K562 (cell line): Measurements from ENCODE around the gene BOC. TPM values are rescaled to one million over a fixed set of nuclear protein-coding genes. Genes with fewer than 3 reads are reported as not detected.

Experiments used
- ATAC-seq: fragments of 200-7000 bp; cut with Tn5 transposase; 3 replicates; pipeline ENCODE4 v1.9.1; 2020; ENCODE audit warnings: moderate library complexity
- BruUV-seq: library from RNA; stranded (reverse); fragments of 400-500 nt; replicated peaks from 2 replicates; lab custom pipeline; 2021; lab: Mats Ljungman, UMichigan
- CTCF ChIA-PET: fragments of 300-600 bp; formaldehyde crosslinking; extraction: SDS; loops from one replicate; lab custom pipeline; 2021; ENCODE audit warnings: low intra/inter-chr PET ratio; lab: Yijun Ruan, JAX
- POLR2A ChIA-PET: fragments of 300-600, 350-650 bp; sonication (Branson Sonifier 250); formaldehyde crosslinking; extraction: SDS; loops from one replicate; lab custom pipeline; 2021; ENCODE audit warnings: antibody characterized with exemption, inconsistent platforms; lab: Yijun Ruan, JAX
- DNase-seq, 4 experiments: peaks; one replicate each; pipeline versions ENCODE4 v3.0.0 to v3.0.0-alpha.2; 2011 to 2018; ENCODE audit warnings: low spot score in 3 of 4, mixed read lengths in 3 of 4; ENCODE audit errors: extremely low read depth in 1 of 4
- FAIRE-seq: peaks from 2 replicates; lab custom pipeline; 2011; peaks lifted over from hg19 to GRCh38; lab: Jason Lieb, UNC
- H2AFZ ChIP-seq: 2 replicates; pipeline ENCODE4 v1.6.0; 2011; ENCODE audit warnings: low read depth, low read length, control low read depth, inconsistent platforms
- H3K27ac ChIP-seq: fragments of 200-600 bp; 3 replicates; pipeline ENCODE4 v1.8.0; 2011; ENCODE audit warnings: low read depth, mild to moderate bottlenecking, control low read depth, inconsistent platforms, low read length, moderate library complexity, mixed read lengths; ENCODE audit errors: extremely low read depth
- H3K27me3 ChIP-seq, 2 experiments: fragments of 300-600 bp in 1 of 2; 2 replicates in 1 of 2; 3 replicates in 1 of 2; pipeline versions ENCODE4 v1.6.0 to v1.8.0; 2011; ENCODE audit warnings: inconsistent platforms in 2 of 2, low read length in 2 of 2, mild to moderate bottlenecking in 1 of 2, mixed read lengths in 1 of 2, moderate library complexity in 1 of 2; ENCODE audit not compliant: control insufficient read depth in 2 of 2, insufficient read depth in 2 of 2
- H3K36me3 ChIP-seq: fragments of 300-600 bp; 3 replicates; pipeline ENCODE4 v1.8.0; 2011; ENCODE audit warnings: mild to moderate bottlenecking, low read length, inconsistent platforms; ENCODE audit not compliant: control insufficient read depth, insufficient read depth
- H3K4me1 ChIP-seq, 2 experiments: fragments of 200-600 bp in 1 of 2; replicated peaks in 1 of 2; 2 replicates in 1 of 2; 3 replicates in 1 of 2; pipeline versions ENCODE4 v1.5.1 to v1.8.0; 2011; ENCODE audit warnings: inconsistent platforms in 2 of 2, low read length in 2 of 2, mild to moderate bottlenecking in 1 of 2, mixed read lengths in 1 of 2, moderate library complexity in 1 of 2; ENCODE audit not compliant: control insufficient read depth in 2 of 2, insufficient read depth in 2 of 2
- H3K4me2 ChIP-seq: 2 replicates; pipeline ENCODE4 v1.6.1; 2011; ENCODE audit warnings: low read length, control low read depth, inconsistent platforms, mixed read lengths; ENCODE audit not compliant: insufficient read depth
- H3K4me3 ChIP-seq: fragments of 200-600 bp; sonication (generic), shearing (Covaris generic); 2 replicates; pipeline ENCODE4 v1.5.1; 2016; ENCODE audit warnings: control low read depth, inconsistent platforms
- H3K79me2 ChIP-seq: fragments of 200-600 bp; 3 replicates; pipeline ENCODE4 v1.8.0; 2011; ENCODE audit warnings: low read length, inconsistent platforms; ENCODE audit not compliant: control insufficient read depth, insufficient read depth
- H3K9ac ChIP-seq, 2 experiments: 2 replicates each; pipeline versions ENCODE4 v1.6.0 to v1.6.1; 2011; ENCODE audit warnings: low read depth in 2 of 2, low read length in 2 of 2, control low read depth in 1 of 2, inconsistent platforms in 1 of 2, mild to moderate bottlenecking in 1 of 2, mixed read lengths in 1 of 2; ENCODE audit not compliant: insufficient read depth in 1 of 2
- H3K9me1 ChIP-seq: one replicate; pipeline ENCODE4 v1.6.0; 2011; ENCODE audit warnings: inconsistent platforms, mild to moderate bottlenecking, low read length, moderate library complexity; ENCODE audit not compliant: control insufficient read depth, insufficient read depth
- H3K9me3 ChIP-seq: replicated peaks from 2 replicates; pipeline ENCODE4 v1.5.1; 2011; ENCODE audit warnings: low read depth, low read length, inconsistent platforms; ENCODE audit not compliant: control insufficient read depth, insufficient read depth
- H4K20me1 ChIP-seq: replicated peaks from 2 replicates; pipeline ENCODE4 v1.6.1; 2011; ENCODE audit warnings: low read length, inconsistent platforms, mixed read lengths; ENCODE audit not compliant: control insufficient read depth, insufficient read depth
- ELF4 ChIP-seq: fragments of 450-650 bp; formaldehyde crosslinking; IDR thresholded peaks from 2 replicates; pipeline ENCODE4 v1.4.0; 2022; ENCODE audit warnings: missing genetic modification characterization
- ETV6 ChIP-seq, 3 experiments: fragments of 150-350 bp in 1 of 3; sonication (generic) in 1 of 3; formaldehyde crosslinking in 1 of 3; IDR thresholded peaks; 2 replicates each; pipeline versions ENCODE4 v1.6.1 to v1.8.0; 2014 to 2022; ENCODE audit warnings: borderline replicate concordance in 2 of 3, low read depth in 2 of 3, antibody characterized with exemption in 1 of 3, low read length in 1 of 3, mild to moderate bottlenecking in 1 of 3, missing genetic modification reagents in 1 of 3
- FOXA3 ChIP-seq, 2 experiments: fragments of 450-650 bp in 1 of 2; sonication (generic) in 1 of 2; formaldehyde crosslinking; IDR thresholded peaks in 1 of 2; conservative IDR thresholded peaks in 1 of 2; 2 replicates each; pipeline versions ENCODE4 v1.4.0 to v1.8.0; 2020 to 2022; ENCODE audit warnings: mild to moderate bottlenecking in 2 of 2, missing genetic modification reagents in 1 of 2
- GABPA ChIP-seq: fragments of 200-800 bp; sonication (Bioruptor generic); conservative IDR thresholded peaks from 2 replicates; pipeline ENCODE4 v1.6.1; 2016; ENCODE audit warnings: low read depth, missing genetic modification characterization, missing compliant biosample characterization
- GTF2A2 ChIP-seq: IDR thresholded peaks from 2 replicates; pipeline ENCODE4 v1.6.1; 2016; ENCODE audit warnings: mild to moderate bottlenecking, missing genetic modification characterization, missing compliant biosample characterization
- HNRNPL ChIP-seq: fragments of 200-400 bp; formaldehyde crosslinking; IDR thresholded peaks from 2 replicates; pipeline ENCODE4 v1.6.1; 2017; ENCODE audit warnings: low read depth, mild to moderate bottlenecking, low read length
- RBM25 ChIP-seq: fragments of 200-400 bp; formaldehyde crosslinking; IDR thresholded peaks from 2 replicates; pipeline ENCODE4 v1.6.1; 2018; ENCODE audit warnings: low read length, low read depth, moderate library complexity; ENCODE audit not compliant: severe bottlenecking
- SMARCE1 ChIP-seq: fragments of 450-650 bp; IDR thresholded peaks from 2 replicates; pipeline ENCODE4 v1.7.1; 2016; ENCODE audit warnings: mild to moderate bottlenecking
- U2AF2 ChIP-seq: fragments of 200-400 bp; formaldehyde crosslinking; optimal IDR thresholded peaks from 2 replicates; pipeline ENCODE3; 2017; ENCODE audit warnings: low read depth, mild to moderate bottlenecking, low read length
- WGBS: fragments of 100-300 bp; shearing (Covaris generic); methylation state at CpG from one replicate; pipeline ENCODE4 v1.1.6; 2016; ENCODE audit warnings: low coverage, mixed read lengths; ENCODE audit not compliant: insufficient coverage; ENCODE audit errors: missing lambda C conversion rate; 5-methylcytosine and 5-hydroxymethylcytosine counted together
- in situ Hi-C: fragments of 300-500 bp; cut with MboI; formaldehyde crosslinking; loops from 4 replicates; pipeline ENCODE4 v1.15.0; 2018; ENCODE audit warnings: inconsistent platforms, mixed read lengths
- intact Hi-C: fragments of 100-400 bp; cut with micrococcal nuclease; formaldehyde crosslinking; loops from 2 replicates; pipeline ENCODE4 v1.14.2; 2022
- polyA plus RNA-seq, 8 experiments: library from polyadenylated mRNA; depleted of rRNA in 4 of 8; stranded (reverse) in 5 of 8; unstranded in 3 of 8; fragments of >200 nt; fragmentation: Nextera tagmentation in 2 of 8; fragmentation: Illumina TruSeq in 1 of 8; extraction: Ambion mirVana in 2 of 8; extraction: Trizol in 1 of 8; gene quantifications; 2 replicates each; pipeline versions ENCODE4 v1.2.1 to v1.2.3, GENCODE V29; 2011 to 2014; ENCODE audit warnings: inconsistent platforms in 1 of 8, missing spikeins in 1 of 8
- total RNA-seq, 7 experiments: library from RNA; depleted of rRNA in 6 of 7; stranded (reverse); fragments of >200 nt in 6 of 7; fragmentation: Illumina TruSeq in 2 of 7; extraction: Trizol in 2 of 7; gene quantifications; 2 replicates each; pipeline versions ENCODE4 v1.2.1 to v1.2.3, GENCODE V29; 2011 to 2021; ENCODE audit warnings: low replicate concordance in 1 of 7
- TF ChIP-seq, protein P1 (sequence below): IDR thresholded peaks from 2 replicates; pipeline ENCODE4 v1.6.1; 2011; ENCODE audit not compliant: insufficient read length; ENCODE audit errors: extremely low read depth
- TF ChIP-seq, protein P2 (sequence below): fragments of 250-450 bp; sonication (Bioruptor Pico); IDR thresholded peaks from 2 replicates; pipeline ENCODE4 v1.5.1; 2021; ENCODE audit warnings: mild to moderate bottlenecking
- TF ChIP-seq, protein P3 (sequence below): fragments of 250-450 bp; sonication (Bioruptor Pico); IDR thresholded peaks from 2 replicates; pipeline ENCODE4 v1.5.0; 2020; ENCODE audit warnings: mild to moderate bottlenecking, borderline replicate concordance

BOC gene
- total and polyA plus RNA-seq, 9 of the 15 experiments (the other 6 are each of a cell fraction or from before 2014, with no cell fraction given) = not detected

GRCh38 chr3:113269661-113270060 is 58.3 kb downstream of the BOC start:
- in situ Hi-C loops (loop anchor here (25.0 kb wide), 1 partner anchor 632 kb away; the partner anchor contains the start of gene CCDC80), intact Hi-C loops (no loop called here)
- no peak overlapping the region for H3K27ac ChIP-seq
- H3K4me3 ChIP-seq = no peak overlapping the region
- H3K4me1 ChIP-seq = peaks cover 3 to 10% of the 10 kb centered on the region in 2 experiments; a peak in 4 of 5 replicates
- no peaks in the 10 kb centered on the region for H3K9me3 ChIP-seq
- no peak overlapping the region for H2AFZ ChIP-seq
- ATAC-seq (no peak), FAIRE-seq (no peak), DNase-seq (no peak)
- no TSS peak for BruUV-seq
- H3K79me2 ChIP-seq = no peaks in the 10 kb centered on the region
- no peaks in the 10 kb centered on the region for H3K9me1 ChIP-seq
- H3K36me3 ChIP-seq = no peaks in the 10 kb centered on the region
- H4K20me1 ChIP-seq = no peaks in the 10 kb centered on the region
- ChIA-PET CTCF (no interaction called here), POLR2A (no interaction called here)
- H3K4me2 ChIP-seq = no peak overlapping the region
- H3K27me3 ChIP-seq = peaks cover 0 to 59% of the 10 kb centered on the region in 2 experiments; a peak in 2 of 5 replicates
- no peak overlapping the region for H3K9ac ChIP-seq
- WGBS = 7% methylated on average over 2 of the region's 3 CpGs
- TF ChIP-seq GABPA (tag) (no peak), U2AF2 (no peak), ETV6 (IDR thresholded peaks at IDR 0.05; ENCODE audit: borderline replicate concordance in 1 of 2, low read depth in 2 of 2, low read length in 1 of 2) (no peak), ETV6 (CRISPR knock-in tag; IDR thresholded peaks at IDR 0.05; ENCODE audit: borderline replicate concordance) (no peak), GTF2A2 (tag) (no peak), SMARCE1 (no peak), HNRNPL (no peak), ELF4 (CRISPR knock-in tag) (no peak), RBM25 (no peak), FOXA3 (CRISPR knock-in tag; conservative IDR thresholded peaks at IDR 0.05 in 1 of 2, IDR thresholded peaks at IDR 0.05 in 1 of 2) (no peak)
- TF ChIP-seq, protein P1, sequence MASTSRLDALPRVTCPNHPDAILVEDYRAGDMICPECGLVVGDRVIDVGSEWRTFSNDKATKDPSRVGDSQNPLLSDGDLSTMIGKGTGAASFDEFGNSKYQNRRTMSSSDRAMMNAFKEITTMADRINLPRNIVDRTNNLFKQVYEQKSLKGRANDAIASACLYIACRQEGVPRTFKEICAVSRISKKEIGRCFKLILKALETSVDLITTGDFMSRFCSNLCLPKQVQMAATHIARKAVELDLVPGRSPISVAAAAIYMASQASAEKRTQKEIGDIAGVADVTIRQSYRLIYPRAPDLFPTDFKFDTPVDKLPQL = no peak
- TF ChIP-seq, protein P2, sequence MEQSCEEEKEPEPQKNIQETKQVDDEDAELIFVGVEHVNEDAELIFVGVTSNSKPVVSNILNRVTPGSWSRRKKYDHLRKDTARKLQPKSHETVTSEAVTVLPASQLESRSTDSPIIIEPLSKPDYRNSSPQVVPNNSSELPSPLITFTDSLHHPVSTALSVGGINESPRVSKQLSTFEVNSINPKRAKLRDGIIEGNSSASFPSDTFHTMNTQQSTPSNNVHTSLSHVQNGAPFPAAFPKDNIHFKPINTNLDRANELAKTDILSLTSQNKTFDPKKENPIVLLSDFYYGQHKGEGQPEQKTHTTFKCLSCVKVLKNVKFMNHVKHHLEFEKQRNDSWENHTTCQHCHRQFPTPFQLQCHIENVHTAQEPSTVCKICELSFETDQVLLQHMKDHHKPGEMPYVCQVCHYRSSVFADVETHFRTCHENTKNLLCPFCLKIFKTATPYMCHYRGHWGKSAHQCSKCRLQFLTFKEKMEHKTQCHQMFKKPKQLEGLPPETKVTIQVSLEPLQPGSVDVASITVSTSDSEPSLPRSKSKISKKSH (CRISPR knock-in tag) = no peak
- TF ChIP-seq, protein P3, sequence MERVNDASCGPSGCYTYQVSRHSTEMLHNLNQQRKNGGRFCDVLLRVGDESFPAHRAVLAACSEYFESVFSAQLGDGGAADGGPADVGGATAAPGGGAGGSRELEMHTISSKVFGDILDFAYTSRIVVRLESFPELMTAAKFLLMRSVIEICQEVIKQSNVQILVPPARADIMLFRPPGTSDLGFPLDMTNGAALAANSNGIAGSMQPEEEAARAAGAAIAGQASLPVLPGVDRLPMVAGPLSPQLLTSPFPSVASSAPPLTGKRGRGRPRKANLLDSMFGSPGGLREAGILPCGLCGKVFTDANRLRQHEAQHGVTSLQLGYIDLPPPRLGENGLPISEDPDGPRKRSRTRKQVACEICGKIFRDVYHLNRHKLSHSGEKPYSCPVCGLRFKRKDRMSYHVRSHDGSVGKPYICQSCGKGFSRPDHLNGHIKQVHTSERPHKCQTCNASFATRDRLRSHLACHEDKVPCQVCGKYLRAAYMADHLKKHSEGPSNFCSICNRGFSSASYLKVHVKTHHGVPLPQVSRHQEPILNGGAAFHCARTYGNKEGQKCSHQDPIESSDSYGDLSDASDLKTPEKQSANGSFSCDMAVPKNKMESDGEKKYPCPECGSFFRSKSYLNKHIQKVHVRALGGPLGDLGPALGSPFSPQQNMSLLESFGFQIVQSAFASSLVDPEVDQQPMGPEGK (CRISPR knock-in tag) = no peak
